Measurements from ENCODE around the gene SORCS1.

- TF ChIP-seq POLR2AphosphoS5 (IDR thresholded peaks at IDR 0.05; ENCODE audit: borderline replicate concordance, low read depth, low read length): no peak
- TF ChIP-seq EZH2 (IDR thresholded peaks at IDR 0.05): no peak
- TF ChIP-seq FOXP2 (optimal IDR thresholded peaks at IDR 0.05; ENCODE audit: control extremely low read depth, extremely low read length, insufficient read depth): no peak
Measured at GRCh38 chr10:107075117-107075516, 89.4 kb downstream of the SORCS1 start.
